Urinary bladder (tissue), 4 donors: ENCODE data around the gene SCN3A. TPM values are rescaled to one million over a fixed set of nuclear protein-coding genes. Genes with fewer than 3 reads are reported as not detected.

Source experiments
- DNase-seq: peaks from one replicate; pipeline ENCODE4 v3.0.0-alpha.2; 2015; ENCODE audit errors: extremely low spot score
- H3K27ac ChIP-seq: one replicate; pipeline ENCODE4 v1.5.1; 2013; ENCODE audit warnings: low read depth, mild to moderate bottlenecking, moderate library complexity
- H3K36me3 ChIP-seq: one replicate; pipeline ENCODE4 v1.6.1; 2013; ENCODE audit warnings: mild to moderate bottlenecking, moderate library complexity; ENCODE audit not compliant: insufficient read depth
- H3K4me1 ChIP-seq: one replicate; pipeline ENCODE4 v1.6.1; 2013; ENCODE audit warnings: mild to moderate bottlenecking, moderate library complexity; ENCODE audit not compliant: insufficient read depth
- H3K4me3 ChIP-seq: one replicate; pipeline ENCODE4 v1.5.1; 2013; ENCODE audit warnings: low read depth, low read length
- WGBS: extraction: QIAGEN DNeasy Blood & Tissue Kit; methylation state at CpG from one replicate; pipeline ENCODE4 v1.1.7; 2013; 5-methylcytosine and 5-hydroxymethylcytosine counted together
- polyA plus RNA-seq: library from polyadenylated mRNA; stranded (reverse); fragments of 200-250 nt; gene quantifications from one replicate; pipeline ENCODE4 v1.2.3, GENCODE V29; 2013
- total RNA-seq: library from RNA; depleted of rRNA; stranded (reverse); fragments of >200 nt; gene quantifications from one replicate; pipeline ENCODE4 v1.2.3, GENCODE V29; 2014
- donor health status: healthy with polysubstance abuse.
- donor health status: healthy.

The SCN3A gene
- total and polyA plus RNA-seq, 2 donors, result 0.89 to 6.1 TPM

DNA sequence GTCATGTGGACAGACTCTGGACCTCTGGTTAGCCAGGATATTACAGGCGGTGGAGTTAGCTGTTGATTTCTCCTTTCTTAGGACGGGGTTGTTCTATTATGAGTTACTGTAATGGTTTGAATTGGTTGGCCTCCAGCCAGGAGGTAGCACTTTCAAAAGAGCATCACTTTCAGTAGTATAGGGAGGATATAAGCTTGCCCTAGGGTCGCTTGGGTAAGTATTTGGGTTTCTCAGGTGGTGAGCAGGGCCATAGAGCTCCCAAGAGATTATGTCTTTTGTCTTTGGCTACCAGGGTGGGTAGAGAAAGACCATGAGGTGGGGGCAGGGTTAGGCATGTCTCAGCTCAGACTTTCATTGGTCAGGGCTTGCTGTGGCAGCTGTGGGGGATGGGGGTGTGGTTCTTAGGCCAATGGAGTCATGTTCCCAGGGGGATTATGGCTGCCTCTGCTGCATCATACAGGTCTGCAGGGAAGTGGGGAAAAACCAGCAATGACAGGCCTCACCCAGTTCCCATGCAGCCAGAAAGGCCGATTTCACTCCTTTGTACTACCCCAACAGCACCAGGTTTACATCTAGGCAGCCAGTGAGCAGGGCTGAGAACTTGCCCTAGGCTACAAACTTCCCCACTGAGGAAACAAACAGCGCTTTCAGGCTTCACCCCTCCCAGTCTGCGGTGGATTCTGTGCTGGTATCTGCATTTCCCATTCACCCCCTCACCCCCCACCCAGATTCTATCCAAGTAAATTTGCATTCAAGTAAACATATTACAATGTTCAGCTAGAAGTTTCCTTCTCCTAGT is 159.1 kb downstream of the SCN3A start:
- no peak overlapping the region for H3K4me3 ChIP-seq
- WGBS, result 89% methylated on average over 6 of the region's 6 CpGs
- H3K36me3 ChIP-seq, result no peaks in the 10 kb centered on the region
- H3K27ac ChIP-seq, result no peak overlapping the region
- no peak for DNase-seq
- H3K4me1 ChIP-seq, result no peaks in the 10 kb centered on the region

Other genes with a start within 250 kb of the SCN3A start
- 0.85 TPM for gene SLC38A11, start 248.5 kb downstream of the SCN3A start, total RNA-seq
- 2.4 TPM for gene SLC38A11, start 248.5 kb downstream of the SCN3A start, polyA plus RNA-seq
- 5.3 TPM for gene SCN2A, start 35.4 kb upstream of the SCN3A start, total RNA-seq
- 0.27 TPM for gene SCN2A, start 35.4 kb upstream of the SCN3A start, polyA plus RNA-seq